Mononuclear cell (primary cell): ENCODE results near the gene PCDHGB5. TPM values are rescaled to one million over a fixed set of nuclear protein-coding genes. Genes with fewer than 3 reads are reported as not detected.
A peak's percentile ranks its signal among the peaks of the same experiment; 100 is the strongest.
"Not testable (repeated sequence)": the region's sequence is repeated elsewhere in the genome, so short reads cannot be mapped to it uniquely, and the experiment has no call there.

Experiments
- H3K27me3 ChIP-seq: 2 replicates; pipeline ENCODE4 v1.6.0; 2011; ENCODE audit warnings: low read length, control low read depth; ENCODE audit not compliant: insufficient read depth
- H3K4me1 ChIP-seq: 2 replicates; pipeline ENCODE4 v1.5.1; 2011; ENCODE audit warnings: mild to moderate bottlenecking, low read length, control low read depth; ENCODE audit not compliant: insufficient read depth
- H3K4me3 ChIP-seq: 2 replicates; pipeline ENCODE4 v1.5.1; 2011; ENCODE audit warnings: mild to moderate bottlenecking, low read length, moderate library complexity
- H3K9me3 ChIP-seq: 2 replicates; pipeline ENCODE4 v1.5.1; 2011; ENCODE audit warnings: low read depth, mild to moderate bottlenecking, control low read depth, low read length
- total RNA-seq: library from RNA; depleted of rRNA; stranded (reverse); fragments of >200 nt; gene quantifications from one replicate; pipeline ENCODE4 v1.2.3, GENCODE V29; 2012

The PCDHGB5 gene
- total RNA-seq, 1 donor = 0.84 TPM

DNA sequence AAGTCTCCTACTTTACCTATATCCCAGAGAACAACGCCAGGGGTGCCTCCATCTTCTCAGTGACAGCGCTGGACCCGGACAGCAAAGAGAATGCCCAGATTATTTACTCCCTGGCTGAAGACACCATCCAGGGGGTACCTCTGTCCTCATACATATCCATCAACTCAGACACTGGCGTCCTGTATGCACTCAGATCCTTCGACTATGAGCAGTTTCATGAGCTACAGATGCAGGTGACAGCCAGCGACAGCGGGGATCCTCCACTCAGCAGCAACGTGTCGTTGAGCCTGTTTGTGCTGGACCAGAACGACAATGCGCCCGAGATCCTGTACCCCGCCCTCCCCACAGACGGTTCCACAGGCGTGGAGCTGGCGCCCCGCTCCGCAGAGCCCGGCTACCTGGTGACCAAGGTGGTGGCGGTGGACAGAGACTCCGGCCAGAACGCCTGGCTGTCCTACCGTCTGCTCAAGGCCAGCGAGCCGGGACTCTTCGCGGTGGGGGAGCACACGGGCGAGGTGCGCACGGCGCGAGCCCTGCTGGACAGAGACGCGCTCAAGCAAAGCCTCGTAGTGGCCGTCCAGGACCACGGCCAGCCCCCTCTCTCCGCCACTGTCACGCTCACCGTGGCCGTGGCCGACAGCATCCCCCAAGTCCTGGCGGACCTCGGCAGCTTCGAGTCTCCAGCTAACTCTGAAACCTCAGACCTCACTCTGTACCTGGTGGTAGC lies 17.0 kb downstream of the PCDHGB5 start:
- peaks cover 17% of the 10 kb centered on the region for H3K4me1 ChIP-seq
- not testable (repeated sequence) for H3K4me3 ChIP-seq, H3K9me3 ChIP-seq
- H3K27me3 ChIP-seq = peaks cover 95% of the 10 kb centered on the region

DNA sequence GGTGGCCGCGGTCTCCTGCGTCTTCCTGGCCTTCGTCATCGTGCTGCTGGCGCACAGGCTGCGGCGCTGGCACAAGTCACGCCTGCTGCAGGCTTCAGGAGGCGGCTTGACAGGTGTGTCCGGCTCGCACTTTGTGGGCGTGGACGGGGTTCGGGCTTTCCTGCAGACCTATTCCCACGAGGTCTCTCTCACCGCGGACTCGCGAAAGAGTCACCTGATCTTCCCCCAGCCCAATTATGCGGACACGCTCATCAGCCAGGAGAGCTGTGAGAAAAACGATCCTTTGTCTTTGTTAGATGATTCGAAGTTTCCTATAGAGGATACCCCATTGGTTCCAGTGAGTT lies 17.5 kb downstream of the PCDHGB5 start:
- not testable (repeated sequence) for H3K4me3 ChIP-seq, H3K9me3 ChIP-seq
- H3K27me3 ChIP-seq = peaks cover 95% of the 10 kb centered on the region
- peaks cover 17% of the 10 kb centered on the region for H3K4me1 ChIP-seq

DNA sequence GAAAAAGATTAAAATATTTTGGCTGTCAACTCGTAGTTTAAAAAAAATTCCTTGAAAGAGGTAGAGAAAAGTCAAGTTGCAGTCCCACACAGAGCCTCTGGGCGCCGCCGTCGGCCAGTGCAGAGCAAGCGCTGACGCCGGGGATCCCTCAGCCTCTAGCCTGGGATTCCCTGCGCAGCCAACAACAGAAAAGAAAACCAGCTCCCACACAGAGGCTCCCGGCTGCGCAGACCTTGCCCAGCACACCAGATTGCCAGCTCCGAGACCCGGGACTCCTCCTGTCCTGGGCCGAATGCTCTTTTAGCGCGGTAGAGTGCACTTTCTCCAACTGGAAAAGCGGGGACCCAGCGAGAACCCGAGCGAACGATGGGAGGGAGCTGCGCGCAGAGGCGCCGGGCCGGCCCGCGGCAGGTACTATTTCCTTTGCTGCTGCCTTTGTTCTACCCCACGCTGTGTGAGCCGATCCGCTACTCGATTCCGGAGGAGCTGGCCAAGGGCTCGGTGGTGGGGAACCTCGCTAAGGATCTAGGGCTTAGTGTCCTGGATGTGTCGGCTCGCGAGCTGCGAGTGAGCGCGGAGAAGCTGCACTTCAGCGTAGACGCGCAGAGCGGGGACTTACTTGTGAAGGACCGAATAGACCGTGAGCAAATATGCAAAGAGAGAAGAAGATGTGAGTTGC lies 19.9 kb downstream of the PCDHGB5 start, which contains the start of gene PCDHGB7:
TSS of gene PCDHGB7 (plus strand) at position 184 of the 679 bp plus-strand sequence. CDS start at position 367, 183 bp downstream.
- not testable (repeated sequence) for H3K4me3 ChIP-seq, H3K9me3 ChIP-seq
- H3K27me3 ChIP-seq = peaks cover 98% of the 10 kb centered on the region
- peaks cover 23% of the 10 kb centered on the region for H3K4me1 ChIP-seq

DNA sequence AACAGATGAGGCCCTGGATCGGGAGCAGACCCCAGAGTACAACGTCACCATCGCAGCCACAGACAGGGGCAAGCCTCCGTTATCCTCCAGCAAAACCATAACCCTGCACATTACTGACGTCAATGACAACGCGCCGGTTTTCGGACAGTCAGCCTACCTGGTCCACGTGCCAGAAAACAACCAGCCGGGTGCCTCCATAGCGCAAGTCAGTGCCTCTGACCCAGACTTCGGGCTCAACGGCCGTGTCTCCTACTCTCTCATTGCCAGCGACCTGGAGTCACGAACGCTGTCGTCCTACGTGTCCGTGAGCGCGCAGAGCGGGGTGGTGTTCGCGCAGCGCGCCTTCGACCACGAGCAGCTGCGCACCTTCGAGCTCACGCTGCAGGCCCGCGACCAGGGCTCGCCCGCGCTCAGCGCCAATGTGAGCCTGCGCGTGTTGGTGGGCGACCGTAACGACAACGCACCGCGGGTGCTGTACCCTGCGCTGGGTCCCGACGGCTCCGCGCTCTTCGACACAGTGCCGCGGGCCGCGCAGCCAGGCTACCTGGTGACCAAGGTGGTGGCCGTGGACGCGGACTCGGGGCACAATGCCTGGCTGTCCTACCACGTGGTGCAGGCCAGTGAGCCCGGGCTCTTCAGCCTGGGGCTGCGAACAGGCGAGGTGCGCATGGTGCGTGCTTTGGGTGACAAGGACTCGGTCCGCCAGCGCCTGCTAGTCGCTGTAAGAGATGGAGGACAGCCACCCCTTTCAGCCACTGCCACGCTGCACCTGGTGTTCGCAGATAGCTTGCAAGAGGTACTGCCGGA lies 21.5 kb downstream of the PCDHGB5 start:
- Histone ChIP-seq H3K9me3 (no peaks in the 10 kb centered on the region), H3K4me1 (peaks cover 12% of the 10 kb centered on the region), H3K27me3 (peaks cover 95% of the 10 kb centered on the region), H3K4me3 (no peak overlapping the region)

DNA sequence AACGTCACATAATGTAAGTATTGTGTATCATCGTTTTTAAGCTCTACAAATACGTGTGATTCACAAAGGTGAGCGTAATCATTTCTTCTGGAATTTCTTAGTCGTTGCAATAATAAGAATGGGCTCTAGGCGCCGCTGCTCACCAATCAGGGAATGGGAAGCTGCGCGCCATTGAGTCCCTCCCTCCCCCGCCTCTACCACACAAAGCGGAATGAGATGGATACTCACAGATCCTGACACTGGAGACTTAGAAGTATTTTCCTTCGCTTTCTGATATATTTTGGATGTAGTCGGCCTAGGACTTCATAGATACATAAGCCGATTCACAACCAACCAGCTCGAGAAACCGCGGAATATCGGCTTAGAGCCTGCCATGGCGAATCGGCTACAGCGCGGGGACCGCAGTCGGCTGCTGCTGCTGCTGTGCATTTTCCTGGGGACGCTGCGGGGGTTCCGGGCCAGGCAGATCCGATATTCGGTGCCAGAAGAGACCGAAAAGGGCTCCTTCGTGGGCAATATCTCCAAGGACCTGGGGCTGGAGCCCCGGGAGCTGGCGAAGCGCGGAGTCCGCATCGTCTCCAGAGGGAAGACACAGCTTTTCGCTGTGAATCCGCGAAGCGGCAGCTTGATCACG lies 23.2 kb downstream of the PCDHGB5 start, which contains the start of gene PCDHGA11:
TSS of gene PCDHGA11 (plus strand) at position 197 of the 634 bp plus-strand sequence. CDS start at position 374, 177 bp downstream.
- Histone ChIP-seq H3K9me3 (no peaks in the 10 kb centered on the region), H3K4me3 (peak within 1 kb of the TSS; percentile 25), H3K4me1 (peaks cover 12% of the 10 kb centered on the region), H3K27me3 (peaks cover 97% of the 10 kb centered on the region)

GRCh38 chr5:141421489-141421855 lies 23.7 kb downstream of the PCDHGB5 start:
- no peaks in the 10 kb centered on the region for H3K9me3 ChIP-seq
- H3K4me1 ChIP-seq = peaks cover 12% of the 10 kb centered on the region
- H3K27me3 ChIP-seq = peaks cover 97% of the 10 kb centered on the region
- peak overlapping the region; percentile 25 for H3K4me3 ChIP-seq

GRCh38 chr5:141422742-141423291 lies 25.1 kb downstream of the PCDHGB5 start:
- no peak overlapping the region for H3K4me3 ChIP-seq
- no peaks in the 10 kb centered on the region for H3K9me3 ChIP-seq
- H3K4me1 ChIP-seq = peaks cover 8% of the 10 kb centered on the region
- H3K27me3 ChIP-seq = peaks cover 97% of the 10 kb centered on the region

DNA sequence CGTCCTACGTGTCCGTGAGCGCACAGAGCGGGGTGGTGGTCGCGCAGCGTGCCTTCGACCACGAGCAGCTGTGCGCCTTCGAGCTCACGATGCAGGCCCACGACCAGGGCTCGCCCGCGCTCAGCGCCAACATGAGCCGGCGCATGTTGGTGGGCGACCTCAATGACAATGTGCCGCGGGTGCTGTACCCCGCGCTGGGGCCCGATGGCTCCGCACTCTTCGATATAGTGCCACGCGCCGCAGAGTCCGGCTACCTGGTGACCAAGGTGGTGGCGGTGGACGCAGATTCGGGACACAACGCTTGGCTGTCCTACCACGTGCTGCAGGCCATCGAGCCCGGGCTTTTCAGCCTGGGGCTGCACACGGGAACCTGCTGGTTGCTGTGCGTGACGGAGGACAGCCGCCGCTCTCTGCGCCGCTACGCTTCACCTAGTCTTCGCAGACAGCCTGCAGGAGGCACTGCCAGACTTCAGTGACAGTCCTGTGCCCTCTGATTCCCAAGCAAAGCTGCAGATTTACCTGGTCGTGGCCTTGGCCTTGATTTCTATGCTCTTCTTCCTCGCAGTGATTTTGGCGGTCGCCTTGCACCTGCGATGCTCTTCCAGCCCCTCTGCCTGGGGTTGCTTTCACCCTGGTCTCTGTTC lies 30.2 kb downstream of the PCDHGB5 start:
- Histone ChIP-seq H3K4me1 (peaks cover 12% of the 10 kb centered on the region), H3K27me3 (peaks cover 92% of the 10 kb centered on the region), H3K9me3 (no peaks in the 10 kb centered on the region), H3K4me3 (no peak overlapping the region)

DNA sequence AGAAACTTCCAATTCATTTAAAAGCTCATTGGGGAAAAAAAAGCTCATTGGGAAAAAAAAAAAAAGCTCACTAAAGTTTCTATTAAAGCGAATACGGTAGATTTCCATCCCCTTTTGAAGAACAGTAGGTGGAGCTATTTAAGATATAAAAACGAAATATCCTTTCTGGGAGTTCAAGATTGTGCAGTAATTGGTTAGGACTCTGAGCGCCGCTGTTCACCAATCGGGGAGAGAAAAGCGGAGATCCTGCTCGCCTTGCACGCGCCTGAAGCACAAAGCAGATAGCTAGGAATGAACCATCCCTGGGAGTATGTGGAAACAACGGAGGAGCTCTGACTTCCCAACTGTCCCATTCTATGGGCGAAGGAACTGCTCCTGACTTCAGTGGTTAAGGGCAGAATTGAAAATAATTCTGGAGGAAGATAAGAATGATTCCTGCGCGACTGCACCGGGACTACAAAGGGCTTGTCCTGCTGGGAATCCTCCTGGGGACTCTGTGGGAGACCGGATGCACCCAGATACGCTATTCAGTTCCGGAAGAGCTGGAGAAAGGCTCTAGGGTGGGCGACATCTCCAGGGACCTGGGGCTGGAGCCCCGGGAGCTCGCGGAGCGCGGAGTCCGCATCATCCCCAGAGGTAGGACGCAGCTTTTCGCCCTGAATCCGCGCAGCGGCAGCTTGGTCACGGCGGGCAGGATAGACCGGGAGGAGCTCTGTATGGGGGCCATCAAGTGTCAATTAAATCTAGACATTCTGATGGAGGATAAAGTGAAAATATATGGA lies 32.8 kb downstream of the PCDHGB5 start, which contains the start of gene PCDHGA12:
TSS of gene PCDHGA12 (plus strand) at position 176 of the 782 bp plus-strand sequence. CDS start at position 429, 253 bp downstream.
- no peak within 1 kb of the TSS for H3K4me3 ChIP-seq
- no peaks in the 10 kb centered on the region for H3K9me3 ChIP-seq
- H3K27me3 ChIP-seq = peaks cover 89% of the 10 kb centered on the region
- H3K4me1 ChIP-seq = peaks cover 12% of the 10 kb centered on the region

GRCh38 chr5:141431286-141431685 lies 33.5 kb downstream of the PCDHGB5 start:
- H3K9me3 ChIP-seq = no peaks in the 10 kb centered on the region
- no peak overlapping the region for H3K4me3 ChIP-seq
- H3K27me3 ChIP-seq = peaks cover 88% of the 10 kb centered on the region
- peaks cover 12% of the 10 kb centered on the region for H3K4me1 ChIP-seq

- peaks cover 88% of the 10 kb centered on the region for H3K27me3 ChIP-seq
Measured at GRCh38 chr5:141432308-141432707, 34.6 kb downstream of the PCDHGB5 start.

DNA sequence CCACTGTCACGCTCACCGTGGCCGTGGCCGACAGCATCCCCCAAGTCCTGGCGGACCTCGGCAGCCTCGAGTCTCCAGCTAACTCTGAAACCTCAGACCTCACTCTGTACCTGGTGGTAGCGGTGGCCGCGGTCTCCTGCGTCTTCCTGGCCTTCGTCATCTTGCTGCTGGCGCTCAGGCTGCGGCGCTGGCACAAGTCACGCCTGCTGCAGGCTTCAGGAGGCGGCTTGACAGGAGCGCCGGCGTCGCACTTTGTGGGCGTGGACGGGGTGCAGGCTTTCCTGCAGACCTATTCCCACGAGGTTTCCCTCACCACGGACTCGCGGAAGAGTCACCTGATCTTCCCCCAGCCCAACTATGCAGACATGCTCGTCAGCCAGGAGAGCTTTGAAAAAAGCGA lies 35.0 kb downstream of the PCDHGB5 start:
- peaks cover 12% of the 10 kb centered on the region for H3K4me1 ChIP-seq
- not testable (repeated sequence) for H3K4me3 ChIP-seq, H3K9me3 ChIP-seq
- peaks cover 85% of the 10 kb centered on the region for H3K27me3 ChIP-seq

More at GRCh38 chr5:141432308-141432707, 34.6 kb downstream of the PCDHGB5 start:
- not testable (repeated sequence) for H3K4me3 ChIP-seq, H3K9me3 ChIP-seq
- peaks cover 12% of the 10 kb centered on the region for H3K4me1 ChIP-seq

- no peaks in the 10 kb centered on the region for H3K9me3 ChIP-seq
- H3K27me3 ChIP-seq = peaks cover 75% of the 10 kb centered on the region
- H3K4me1 ChIP-seq = peaks cover 12% of the 10 kb centered on the region
- no peak overlapping the region for H3K4me3 ChIP-seq
Measured at GRCh38 chr5:141434006-141434405, 36.3 kb downstream of the PCDHGB5 start.
